GM12874 (cell line): ENCODE results near the gene NAT10.

Experiments used
- TF ChIP-seq, protein P1 (sequence below): IDR thresholded peaks from 2 replicates; pipeline ENCODE4 v1.5.1; 2011; ENCODE audit warnings: low read depth, mild to moderate bottlenecking, control low read depth, low read length, moderate library complexity; ENCODE audit not compliant: insufficient read depth

Gene NAT10

DNA sequence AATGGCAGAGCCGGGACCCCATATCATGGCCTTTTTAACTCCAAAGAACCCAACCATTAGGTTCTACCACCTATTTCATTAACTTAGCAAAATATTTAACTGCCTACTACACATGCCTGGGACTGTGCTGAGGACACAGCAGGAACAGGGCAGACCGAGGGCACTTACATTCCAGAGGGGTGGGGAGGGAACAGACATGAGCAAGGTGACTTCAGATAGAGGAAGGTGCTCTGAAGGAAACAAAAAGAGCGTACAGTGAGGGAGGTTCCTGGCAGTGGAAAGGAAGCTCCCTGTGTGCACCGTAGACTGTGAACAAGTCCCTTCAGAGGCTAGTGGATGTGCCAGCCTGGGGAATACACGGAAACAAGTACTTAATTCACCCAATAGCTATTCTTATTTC is 82.8 kb downstream of the NAT10 start:
- TF ChIP-seq, protein P1, sequence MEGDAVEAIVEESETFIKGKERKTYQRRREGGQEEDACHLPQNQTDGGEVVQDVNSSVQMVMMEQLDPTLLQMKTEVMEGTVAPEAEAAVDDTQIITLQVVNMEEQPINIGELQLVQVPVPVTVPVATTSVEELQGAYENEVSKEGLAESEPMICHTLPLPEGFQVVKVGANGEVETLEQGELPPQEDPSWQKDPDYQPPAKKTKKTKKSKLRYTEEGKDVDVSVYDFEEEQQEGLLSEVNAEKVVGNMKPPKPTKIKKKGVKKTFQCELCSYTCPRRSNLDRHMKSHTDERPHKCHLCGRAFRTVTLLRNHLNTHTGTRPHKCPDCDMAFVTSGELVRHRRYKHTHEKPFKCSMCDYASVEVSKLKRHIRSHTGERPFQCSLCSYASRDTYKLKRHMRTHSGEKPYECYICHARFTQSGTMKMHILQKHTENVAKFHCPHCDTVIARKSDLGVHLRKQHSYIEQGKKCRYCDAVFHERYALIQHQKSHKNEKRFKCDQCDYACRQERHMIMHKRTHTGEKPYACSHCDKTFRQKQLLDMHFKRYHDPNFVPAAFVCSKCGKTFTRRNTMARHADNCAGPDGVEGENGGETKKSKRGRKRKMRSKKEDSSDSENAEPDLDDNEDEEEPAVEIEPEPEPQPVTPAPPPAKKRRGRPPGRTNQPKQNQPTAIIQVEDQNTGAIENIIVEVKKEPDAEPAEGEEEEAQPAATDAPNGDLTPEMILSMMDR = no peak

DNA sequence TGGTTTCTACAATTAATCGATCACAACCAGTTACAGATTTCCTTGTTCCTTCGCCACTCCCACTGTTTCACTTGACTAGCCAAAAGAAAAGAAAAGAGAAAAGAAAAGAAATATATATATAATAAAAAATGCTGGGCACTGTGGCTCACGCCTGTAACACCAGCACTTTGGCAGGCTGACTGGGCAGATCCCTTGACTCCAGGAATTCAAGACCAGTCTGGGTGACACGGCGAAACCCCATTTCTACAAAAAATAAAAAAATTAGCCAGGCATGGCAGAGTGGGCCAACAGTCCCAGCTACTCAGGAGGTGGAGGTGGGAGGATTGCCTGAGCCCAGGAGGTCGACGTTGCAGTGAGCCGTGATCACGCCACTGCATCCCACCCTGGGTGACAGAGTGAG is 83.8 kb downstream of the NAT10 start:
- TF ChIP-seq, protein P1 = no peak

DNA sequence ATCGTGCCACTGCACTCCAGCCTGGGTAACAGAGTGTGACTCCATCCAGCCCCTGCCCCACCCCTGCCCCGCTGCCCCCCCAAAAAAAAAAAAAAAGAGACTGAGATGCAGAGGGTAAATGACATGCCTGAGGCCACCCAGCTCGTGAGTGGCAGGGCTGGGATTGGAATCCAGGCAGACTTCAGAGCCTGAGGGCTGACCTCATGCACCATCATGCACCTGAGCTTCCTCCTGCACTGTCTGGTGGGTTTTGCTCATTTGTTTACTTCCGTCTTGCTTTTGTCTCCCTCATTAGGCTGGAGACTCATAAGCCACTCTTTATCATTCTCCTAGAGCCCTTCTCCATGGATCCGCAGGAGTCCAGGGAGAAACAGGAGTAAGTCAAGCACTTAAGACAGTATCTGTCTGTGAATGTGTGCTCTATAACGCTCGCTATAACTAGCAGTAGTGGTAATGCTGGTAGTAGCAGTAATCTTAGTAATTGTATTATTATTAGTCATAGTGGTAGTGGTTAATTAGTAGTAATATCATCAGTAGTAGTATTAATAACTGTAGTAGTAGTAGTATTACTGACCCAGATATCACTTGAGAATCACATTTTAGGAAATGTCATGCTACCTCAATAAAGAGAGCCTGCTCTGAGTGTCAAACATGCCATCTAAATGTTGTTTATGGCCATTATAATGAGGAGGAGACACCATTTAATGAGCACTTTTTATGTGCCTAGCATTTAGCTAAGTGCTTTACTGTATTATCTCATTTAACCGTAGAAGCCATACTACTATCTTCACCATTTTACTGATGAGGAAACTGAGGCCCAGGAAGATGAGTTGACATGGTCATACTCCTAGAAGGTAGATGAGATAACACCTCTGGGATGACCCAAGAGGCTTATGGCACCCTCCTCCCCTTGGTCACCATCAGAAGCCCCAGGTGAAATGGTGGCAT is 85.0 kb downstream of the NAT10 start:
- TF ChIP-seq, protein P1 = no peak

DNA sequence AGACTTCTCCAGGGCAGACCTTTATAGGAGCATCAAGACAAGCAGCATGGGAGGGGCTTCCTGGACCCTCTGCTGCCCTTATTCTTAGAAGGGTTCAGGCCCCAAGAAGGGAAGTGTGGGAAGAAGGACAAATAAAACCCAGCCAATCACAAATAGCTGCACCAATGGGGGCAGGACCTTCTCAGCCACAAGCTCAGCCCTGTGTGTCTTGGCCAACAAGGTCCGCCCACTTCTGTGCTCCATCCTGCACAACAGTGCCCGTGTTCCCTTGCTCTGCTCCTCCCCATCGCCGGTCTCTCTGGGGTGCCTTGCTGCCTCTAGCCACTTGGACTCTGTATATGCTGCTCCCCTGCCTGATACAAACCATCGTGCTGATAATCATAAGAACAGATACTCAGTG is 86.1 kb downstream of the NAT10 start:
- TF ChIP-seq, protein P1 = no peak

DNA sequence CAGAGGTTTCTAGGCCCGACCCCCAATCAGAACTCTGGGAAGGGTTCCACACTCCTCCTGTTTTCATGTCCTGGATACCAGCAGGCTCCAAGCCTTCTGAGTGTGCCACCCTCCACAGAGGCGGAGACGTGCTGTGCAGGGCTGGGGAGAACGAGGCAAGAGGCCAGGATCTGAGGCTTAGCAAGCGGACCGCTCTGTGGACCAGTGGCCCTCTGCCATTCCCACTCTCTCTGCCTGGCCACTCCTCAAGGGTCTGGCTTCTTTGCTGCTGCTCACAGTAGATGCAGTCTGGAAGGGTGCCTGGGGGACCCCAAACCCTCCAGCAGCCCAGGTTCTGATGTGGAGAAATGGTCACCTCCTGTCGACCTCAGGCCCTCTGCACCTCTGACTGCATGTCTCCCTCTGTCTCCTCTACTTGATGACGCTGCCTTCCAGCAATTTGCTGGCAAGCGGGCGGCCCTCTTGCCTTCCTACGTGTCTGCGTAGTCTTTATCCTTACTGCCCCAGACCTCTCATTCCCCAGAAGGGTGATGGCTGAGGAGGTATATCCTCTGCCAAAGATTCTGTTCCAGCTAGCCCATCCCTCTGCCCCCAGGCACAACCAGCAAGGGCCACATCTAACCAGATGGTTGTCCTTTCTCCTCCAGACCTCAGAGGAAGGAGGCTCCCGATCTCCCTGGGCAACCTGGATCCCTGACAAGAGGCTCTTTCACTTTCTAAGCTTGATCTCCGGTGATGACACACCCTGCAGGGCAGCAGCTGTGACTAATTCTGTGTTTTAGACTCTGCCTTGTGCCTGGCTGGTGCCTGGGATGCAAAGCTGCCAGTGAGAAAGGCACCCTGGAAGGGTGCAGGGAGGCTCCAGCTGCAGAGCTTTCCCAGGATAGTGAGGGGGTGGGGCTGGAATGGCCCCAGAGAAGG is 87.3 kb downstream of the NAT10 start:
- TF ChIP-seq, protein P1 = no peak

DNA sequence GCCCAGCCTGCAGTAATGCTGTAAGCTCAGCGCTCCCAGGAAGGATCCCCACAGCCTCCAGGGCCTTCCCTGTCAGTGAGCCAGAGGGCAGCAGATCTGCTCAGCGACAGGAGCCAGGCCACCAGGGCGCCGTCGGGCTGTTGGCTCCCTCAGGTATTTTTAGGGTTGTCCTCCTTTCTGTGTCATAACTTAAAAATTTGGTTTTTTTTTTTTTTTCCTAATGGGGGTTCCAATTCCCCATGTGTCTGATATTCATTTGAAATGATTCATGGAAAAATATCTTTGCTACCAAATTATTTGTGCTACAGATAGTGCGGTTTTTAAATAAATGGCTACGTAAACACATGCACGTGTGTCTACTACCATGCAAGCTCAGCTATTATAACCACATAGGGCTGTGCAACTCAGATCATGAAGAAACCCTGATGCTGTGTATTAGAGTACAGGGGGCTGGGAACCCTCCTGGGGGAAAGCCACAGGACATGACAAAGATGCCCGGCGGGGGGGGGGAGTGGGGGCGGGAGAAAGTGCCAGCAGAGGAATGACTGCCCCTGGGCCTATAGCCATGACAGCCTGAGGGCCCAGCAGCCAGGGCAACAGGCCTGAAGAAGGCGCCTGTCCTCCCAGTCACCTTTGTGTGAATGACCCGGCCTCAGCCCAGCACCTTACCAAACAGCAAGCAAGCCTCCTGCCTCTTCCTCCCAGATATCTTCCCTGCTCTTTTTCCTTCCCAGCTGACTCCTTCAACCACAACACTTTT is 89.3 kb downstream of the NAT10 start:
- TF ChIP-seq, protein P1 = no peak
